Activated CD8-positive, alpha-beta T cell treated with anti-CD3 and anti-CD28 coated beads for 36 hours (primary cell): ENCODE measurements around the gene MS4A15. TPM values are rescaled to one million over a fixed set of nuclear protein-coding genes. Genes with fewer than 3 reads are reported as not detected.

Experiments used
- ATAC-seq: fragments of 200-7000 bp; cut with Tn5 transposase; one replicate; pipeline ENCODE4 v1.10.0; 2021; ENCODE audit warnings: mild to moderate bottlenecking, moderate library complexity
- CTCF ChIA-PET: fragments of 350-600 bp; sonication (Branson Sonifier 250); formaldehyde crosslinking; loops from one replicate; lab custom pipeline; 2021; ENCODE audit warnings: antibody characterized with exemption; lab: Charles Lee
- POLR2A ChIA-PET: fragments of 350-600 bp; sonication (Branson Sonifier 250); formaldehyde crosslinking; loops from one replicate; lab custom pipeline; 2021; ENCODE audit warnings: antibody characterized with exemption; lab: Charles Lee
- DNase-seq: peaks from one replicate; pipeline ENCODE4 v3.0.0-alpha.2; 2020
- H3K27ac Mint-ChIP-seq: one replicate; pipeline ENCODE4 v1.8.0; 2021; ENCODE audit warnings: mild to moderate bottlenecking, mixed read lengths
- H3K27me3 Mint-ChIP-seq: one replicate; pipeline ENCODE4 v1.8.0; 2021; ENCODE audit warnings: mixed read lengths
- H3K36me3 Mint-ChIP-seq: one replicate; pipeline ENCODE4 v1.8.0; 2021; ENCODE audit warnings: low read depth, mixed read lengths
- H3K4me1 Mint-ChIP-seq: one replicate; pipeline ENCODE4 v1.8.0; 2021; ENCODE audit warnings: low read depth, mixed read lengths
- H3K4me3 Mint-ChIP-seq: one replicate; pipeline ENCODE4 v1.8.0; 2021; ENCODE audit warnings: mild to moderate bottlenecking, moderate library complexity, mixed read lengths
- H3K9me3 Mint-ChIP-seq: one replicate; pipeline ENCODE4 v1.8.0; 2021; ENCODE audit warnings: mixed read lengths
- CTCF ChIP-seq: fragments of 200-600 bp; IDR thresholded peaks from one replicate; pipeline ENCODE4 v1.8.0; 2022; ENCODE audit warnings: antibody characterized with exemption, mild to moderate bottlenecking
- intact Hi-C: fragments of 100-400 bp; cut with micrococcal nuclease; formaldehyde crosslinking; loops from one replicate; pipeline ENCODE4 v1.10.0; 2022
- total RNA-seq, 2 experiments: library from RNA; stranded (reverse); gene quantifications; one replicate each; pipeline ENCODE4 v1.2.3, GENCODE V29; 2021

The MS4A15 gene
- total RNA-seq, 2 experiments from 2014 or later = not detected

DNA sequence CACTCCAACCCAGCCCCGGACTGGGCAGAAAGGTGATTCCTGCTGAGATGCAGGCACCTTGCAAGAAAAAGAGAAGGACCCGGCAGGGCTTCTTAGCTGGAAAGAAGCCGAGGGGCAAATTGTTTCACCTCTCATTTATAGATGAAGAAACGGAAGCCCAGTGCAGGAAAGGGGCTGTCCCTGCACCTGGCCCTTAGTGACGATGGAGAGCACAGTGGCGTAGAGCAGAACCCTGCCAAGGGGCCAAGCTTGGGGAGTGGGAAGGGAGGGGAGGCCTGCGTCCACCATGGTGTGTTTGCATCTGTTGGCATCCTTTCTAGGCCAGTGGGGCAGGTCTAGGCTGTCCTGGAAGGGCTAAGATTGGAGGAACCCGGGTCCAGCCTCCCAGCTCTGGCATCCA, 7.8 kb upstream of the MS4A15 start:
- no peak overlapping the region for H3K27ac Mint-ChIP-seq
- no peaks in the 10 kb centered on the region for H3K36me3 Mint-ChIP-seq
- H3K4me1 Mint-ChIP-seq = no peaks in the 10 kb centered on the region
- CTCF ChIA-PET = interaction anchor here (1.1 kb wide), 1 partner anchor 26 kb away, joined by 3 read pairs; no protein-coding TSS in a partner anchor
- DNase-seq (no peak), ATAC-seq (no peak)
- POLR2A ChIA-PET = no interaction called here
- no peak for TF ChIP-seq CTCF
- H3K27me3 Mint-ChIP-seq = peaks cover 6% of the 10 kb centered on the region
- intact Hi-C loops = no loop called here
- peaks cover 3% of the 10 kb centered on the region for H3K9me3 Mint-ChIP-seq
- H3K4me3 Mint-ChIP-seq = no peak overlapping the region

DNA sequence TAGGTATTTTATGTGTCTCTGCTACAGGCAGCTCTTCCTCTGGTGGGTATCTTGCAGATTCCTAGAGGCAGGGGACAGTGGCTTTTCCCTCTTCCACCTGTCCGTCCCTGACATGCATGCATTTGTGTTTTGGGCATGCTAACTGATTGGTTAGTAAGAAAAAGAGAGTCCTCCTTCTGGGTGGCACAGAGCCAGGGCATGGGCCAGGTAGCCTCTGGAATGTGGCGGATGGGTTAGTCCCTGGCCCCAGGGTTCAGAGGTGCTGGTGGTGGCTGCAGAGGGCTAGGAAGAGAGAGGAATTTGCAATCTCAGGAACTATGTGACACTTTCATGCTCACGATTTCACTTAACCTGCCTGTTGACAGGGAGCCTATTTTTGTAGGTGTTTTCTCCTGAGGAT, 5.8 kb upstream of the MS4A15 start:
- H3K27me3 Mint-ChIP-seq = peaks cover 4% of the 10 kb centered on the region
- POLR2A ChIA-PET = no interaction called here
- no peak for DNase-seq
- no peaks in the 10 kb centered on the region for H3K36me3 Mint-ChIP-seq
- no peak overlapping the region for H3K27ac Mint-ChIP-seq
- no peaks in the 10 kb centered on the region for H3K4me1 Mint-ChIP-seq
- CTCF ChIA-PET = no interaction called here
- no peak overlapping the region for H3K4me3 Mint-ChIP-seq
- intact Hi-C loops = no loop called here
- no peak for ATAC-seq
- peaks cover 3% of the 10 kb centered on the region for H3K9me3 Mint-ChIP-seq
- no peak for TF ChIP-seq CTCF

- ChIA-PET CTCF (interaction anchor here (0.8 kb wide), 1 partner anchor 10 kb away, joined by 3 read pairs; no protein-coding TSS in a partner anchor), POLR2A (interaction anchor here (0.7 kb wide), 1 partner anchor 970 kb away, joined by 3 read pairs; no protein-coding TSS in a partner anchor)
- H3K4me1 Mint-ChIP-seq = no peaks in the 10 kb centered on the region
- no peak for DNase-seq
- ATAC-seq = no peak
- H3K27ac Mint-ChIP-seq = no peak overlapping the region
- no peak overlapping the region for H3K4me3 Mint-ChIP-seq
- intact Hi-C loops = no loop called here
- peaks cover 6% of the 10 kb centered on the region for H3K27me3 Mint-ChIP-seq
- H3K9me3 Mint-ChIP-seq = no peaks in the 10 kb centered on the region
- H3K36me3 Mint-ChIP-seq = no peaks in the 10 kb centered on the region
- TF ChIP-seq CTCF = no peak
These were observed 3.4 kb upstream of the MS4A15 start for GRCh38 chr11:60753309-60753708.

GRCh38 chr11:60754887-60755286, 1.8 kb upstream of the MS4A15 start:
- no peaks in the 10 kb centered on the region for H3K36me3 Mint-ChIP-seq
- CTCF ChIA-PET = interaction anchor here (0.9 to 1.6 kb wide), 2 partner anchors 10 to 24 kb away, joined by 3 read pairs; no protein-coding TSS in a partner anchor

More at GRCh38 chr11:60754887-60755286, 1.8 kb upstream of the MS4A15 start:
- TF ChIP-seq CTCF = no peak
- POLR2A ChIA-PET = no interaction called here
- DNase-seq (no peak), ATAC-seq (no peak)
- intact Hi-C loops = no loop called here
- Mint-ChIP-seq H3K4me3 (no peak overlapping the region), H3K9me3 (no peaks in the 10 kb centered on the region), H3K27ac (no peak overlapping the region), H3K4me1 (no peaks in the 10 kb centered on the region), H3K27me3 (peaks cover 17% of the 10 kb centered on the region)
